ENCODE data around the gene PDHX. TPM values are rescaled to one million over a fixed set of nuclear protein-coding genes. Genes with fewer than 3 reads are reported as not detected.

PDHX gene
- total RNA-seq, 1 experiment from 2014 or later: 43.4 TPM

DNA sequence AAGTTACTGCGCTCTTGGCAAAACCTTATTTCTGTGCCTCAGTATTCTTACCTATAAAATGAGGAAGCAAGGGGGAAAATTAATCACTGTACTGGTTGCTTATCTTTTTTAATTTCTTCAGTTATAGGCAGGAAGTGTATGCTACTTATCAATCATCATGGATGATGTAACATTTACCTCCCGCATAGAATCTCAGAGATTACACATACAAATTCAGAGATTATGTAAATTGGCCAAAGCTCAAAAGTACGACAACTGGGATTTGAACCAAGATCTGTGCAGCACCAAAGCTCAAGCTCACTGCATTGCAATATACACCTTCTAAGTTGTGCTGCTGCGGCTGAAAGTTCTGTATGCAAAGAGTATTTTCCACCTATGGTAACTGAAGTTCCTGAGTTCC, 83.0 kb downstream of the PDHX start:
- H3K27me3 Mint-ChIP-seq (ENCODE audit: low read depth): no peaks in the 10 kb centered on the region
- H3K27ac Mint-ChIP-seq: no peak overlapping the region
- no peaks in the 10 kb centered on the region for H3K4me1 Mint-ChIP-seq
- POLR2A ChIA-PET: no interaction called here
- CTCF ChIA-PET: interaction anchor here (1.4 kb wide), 1 partner anchor 306 kb away, joined by 10 read pairs; no protein-coding TSS in a partner anchor
- no peak for ATAC-seq
- TF ChIP-seq TCF7 (CRISPR knock-in tag; IDR thresholded peaks at IDR 0.05; ENCODE audit: low read depth): no peak
- TF ChIP-seq MXD4 (CRISPR knock-in tag; IDR thresholded peaks at IDR 0.05; ENCODE audit: borderline replicate concordance): no peak
- no peak for DNase-seq (ENCODE audit: low spot score)
- H3K4me3 Mint-ChIP-seq: no peak overlapping the region
- H3K9me3 Mint-ChIP-seq: no peaks in the 10 kb centered on the region
- H3K36me3 Mint-ChIP-seq: no peaks in the 10 kb centered on the region

DNA sequence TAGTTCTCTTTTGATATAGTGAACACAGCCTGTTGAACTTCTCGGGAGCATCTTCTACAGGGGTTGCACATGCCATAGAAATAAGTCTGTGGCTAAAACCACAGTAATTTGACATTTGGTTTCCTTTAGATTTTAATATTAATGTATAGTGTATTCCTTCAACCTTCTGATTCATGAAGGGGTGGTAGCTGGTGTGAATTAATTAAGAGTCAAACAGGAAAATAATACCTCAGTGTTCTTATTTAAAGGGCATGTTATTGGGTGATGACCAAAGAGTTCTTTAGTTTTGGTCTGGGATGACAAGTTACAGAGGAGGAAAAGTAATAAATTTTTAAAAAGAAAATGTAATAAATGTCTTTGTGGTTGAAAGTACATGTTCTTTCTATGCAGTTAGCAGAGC, 86.8 kb downstream of the PDHX start:
- TF ChIP-seq NFATC4 (CRISPR knock-in tag; IDR thresholded peaks at IDR 0.05): no peak
- TF ChIP-seq TEAD1 (CRISPR knock-in tag; IDR thresholded peaks at IDR 0.05): no peak
- TF ChIP-seq ZNF317 (CRISPR knock-in tag; IDR thresholded peaks at IDR 0.05; ENCODE audit: borderline replicate concordance, low read depth): no peak
- TF ChIP-seq, protein P1, sequence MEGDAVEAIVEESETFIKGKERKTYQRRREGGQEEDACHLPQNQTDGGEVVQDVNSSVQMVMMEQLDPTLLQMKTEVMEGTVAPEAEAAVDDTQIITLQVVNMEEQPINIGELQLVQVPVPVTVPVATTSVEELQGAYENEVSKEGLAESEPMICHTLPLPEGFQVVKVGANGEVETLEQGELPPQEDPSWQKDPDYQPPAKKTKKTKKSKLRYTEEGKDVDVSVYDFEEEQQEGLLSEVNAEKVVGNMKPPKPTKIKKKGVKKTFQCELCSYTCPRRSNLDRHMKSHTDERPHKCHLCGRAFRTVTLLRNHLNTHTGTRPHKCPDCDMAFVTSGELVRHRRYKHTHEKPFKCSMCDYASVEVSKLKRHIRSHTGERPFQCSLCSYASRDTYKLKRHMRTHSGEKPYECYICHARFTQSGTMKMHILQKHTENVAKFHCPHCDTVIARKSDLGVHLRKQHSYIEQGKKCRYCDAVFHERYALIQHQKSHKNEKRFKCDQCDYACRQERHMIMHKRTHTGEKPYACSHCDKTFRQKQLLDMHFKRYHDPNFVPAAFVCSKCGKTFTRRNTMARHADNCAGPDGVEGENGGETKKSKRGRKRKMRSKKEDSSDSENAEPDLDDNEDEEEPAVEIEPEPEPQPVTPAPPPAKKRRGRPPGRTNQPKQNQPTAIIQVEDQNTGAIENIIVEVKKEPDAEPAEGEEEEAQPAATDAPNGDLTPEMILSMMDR (IDR thresholded peaks at IDR 0.05): no peak
- TF ChIP-seq GTF2I (CRISPR knock-in tag; conservative IDR thresholded peaks at IDR 0.05): no peak
- no peak for TF ChIP-seq ESRRA (CRISPR knock-in tag; IDR thresholded peaks at IDR 0.05; ENCODE audit: borderline replicate concordance)
- no peak for TF ChIP-seq ETV6 (CRISPR knock-in tag; IDR thresholded peaks at IDR 0.05)
- TF ChIP-seq, protein P2, sequence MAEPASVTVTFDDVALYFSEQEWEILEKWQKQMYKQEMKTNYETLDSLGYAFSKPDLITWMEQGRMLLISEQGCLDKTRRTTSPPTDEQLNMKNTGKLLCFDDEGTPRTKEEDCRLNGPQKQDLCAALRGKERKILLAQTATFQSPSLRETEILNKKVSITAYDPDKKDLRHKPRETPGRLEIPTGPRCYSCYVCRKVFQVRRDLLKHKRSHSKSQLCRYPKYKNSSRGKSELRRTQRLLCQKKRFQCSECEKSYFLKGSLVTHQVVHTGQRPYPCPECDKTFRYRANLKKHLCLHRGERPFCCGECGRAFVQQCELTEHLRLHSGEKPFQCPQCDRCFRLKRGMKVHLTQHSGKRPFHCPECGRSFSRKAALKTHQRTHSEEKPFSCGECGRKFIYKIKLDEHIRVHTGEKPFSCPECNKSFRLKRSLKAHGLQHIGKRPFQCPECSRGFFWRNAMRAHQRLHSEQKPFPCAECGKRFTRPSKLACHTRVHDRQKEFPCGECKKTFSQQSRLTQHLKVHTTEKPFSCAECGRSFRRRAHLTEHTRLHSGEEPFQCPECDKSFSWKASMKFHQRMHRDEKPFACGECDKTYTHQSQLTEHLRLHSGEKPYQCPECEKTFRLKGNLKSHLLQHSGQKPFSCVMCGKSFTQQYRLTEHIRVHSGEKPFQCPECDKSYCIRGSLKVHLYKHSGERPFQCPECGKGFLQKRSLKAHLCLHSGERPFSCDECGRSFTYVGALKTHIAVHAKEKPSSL (CRISPR knock-in tag; conservative IDR thresholded peaks at IDR 0.05): no peak
- TF ChIP-seq, protein P3, sequence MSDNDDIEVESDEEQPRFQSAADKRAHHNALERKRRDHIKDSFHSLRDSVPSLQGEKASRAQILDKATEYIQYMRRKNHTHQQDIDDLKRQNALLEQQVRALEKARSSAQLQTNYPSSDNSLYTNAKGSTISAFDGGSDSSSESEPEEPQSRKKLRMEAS (CRISPR knock-in tag; IDR thresholded peaks at IDR 0.05): no peak
- TF ChIP-seq, protein P4, sequence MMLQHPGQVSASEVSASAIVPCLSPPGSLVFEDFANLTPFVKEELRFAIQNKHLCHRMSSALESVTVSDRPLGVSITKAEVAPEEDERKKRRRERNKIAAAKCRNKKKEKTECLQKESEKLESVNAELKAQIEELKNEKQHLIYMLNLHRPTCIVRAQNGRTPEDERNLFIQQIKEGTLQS (CRISPR knock-in tag; conservative IDR thresholded peaks at IDR 0.05): no peak
- no peak for TF ChIP-seq FOXJ3 (CRISPR knock-in tag; IDR thresholded peaks at IDR 0.05; ENCODE audit: borderline replicate concordance)
- TF ChIP-seq, protein P5, sequence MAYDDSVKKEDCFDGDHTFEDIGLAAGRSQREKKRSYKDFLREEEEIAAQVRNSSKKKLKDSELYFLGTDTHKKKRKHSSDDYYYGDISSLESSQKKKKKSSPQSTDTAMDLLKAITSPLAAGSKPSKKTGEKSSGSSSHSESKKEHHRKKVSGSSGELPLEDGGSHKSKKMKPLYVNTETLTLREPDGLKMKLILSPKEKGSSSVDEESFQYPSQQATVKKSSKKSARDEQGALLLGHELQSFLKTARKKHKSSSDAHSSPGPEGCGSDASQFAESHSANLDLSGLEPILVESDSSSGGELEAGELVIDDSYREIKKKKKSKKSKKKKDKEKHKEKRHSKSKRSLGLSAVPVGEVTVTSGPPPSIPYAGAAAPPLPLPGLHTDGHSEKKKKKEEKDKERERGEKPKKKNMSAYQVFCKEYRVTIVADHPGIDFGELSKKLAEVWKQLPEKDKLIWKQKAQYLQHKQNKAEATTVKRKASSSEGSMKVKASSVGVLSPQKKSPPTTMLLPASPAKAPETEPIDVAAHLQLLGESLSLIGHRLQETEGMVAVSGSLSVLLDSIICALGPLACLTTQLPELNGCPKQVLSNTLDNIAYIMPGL (CRISPR knock-in tag; IDR thresholded peaks at IDR 0.05): no peak
- TF ChIP-seq, protein P6, sequence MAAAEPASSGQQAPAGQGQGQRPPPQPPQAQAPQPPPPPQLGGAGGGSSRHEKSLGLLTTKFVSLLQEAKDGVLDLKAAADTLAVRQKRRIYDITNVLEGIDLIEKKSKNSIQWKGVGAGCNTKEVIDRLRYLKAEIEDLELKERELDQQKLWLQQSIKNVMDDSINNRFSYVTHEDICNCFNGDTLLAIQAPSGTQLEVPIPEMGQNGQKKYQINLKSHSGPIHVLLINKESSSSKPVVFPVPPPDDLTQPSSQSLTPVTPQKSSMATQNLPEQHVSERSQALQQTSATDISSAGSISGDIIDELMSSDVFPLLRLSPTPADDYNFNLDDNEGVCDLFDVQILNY (CRISPR knock-in tag; IDR thresholded peaks at IDR 0.05): no peak
- TF ChIP-seq, protein P7, sequence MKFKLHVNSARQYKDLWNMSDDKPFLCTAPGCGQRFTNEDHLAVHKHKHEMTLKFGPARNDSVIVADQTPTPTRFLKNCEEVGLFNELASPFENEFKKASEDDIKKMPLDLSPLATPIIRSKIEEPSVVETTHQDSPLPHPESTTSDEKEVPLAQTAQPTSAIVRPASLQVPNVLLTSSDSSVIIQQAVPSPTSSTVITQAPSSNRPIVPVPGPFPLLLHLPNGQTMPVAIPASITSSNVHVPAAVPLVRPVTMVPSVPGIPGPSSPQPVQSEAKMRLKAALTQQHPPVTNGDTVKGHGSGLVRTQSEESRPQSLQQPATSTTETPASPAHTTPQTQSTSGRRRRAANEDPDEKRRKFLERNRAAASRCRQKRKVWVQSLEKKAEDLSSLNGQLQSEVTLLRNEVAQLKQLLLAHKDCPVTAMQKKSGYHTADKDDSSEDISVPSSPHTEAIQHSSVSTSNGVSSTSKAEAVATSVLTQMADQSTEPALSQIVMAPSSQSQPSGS (CRISPR knock-in tag; IDR thresholded peaks at IDR 0.05; ENCODE audit: borderline replicate concordance, low read depth): no peak
- TF ChIP-seq RORB (CRISPR knock-in tag; IDR thresholded peaks at IDR 0.05): no peak
- TF ChIP-seq, protein P8, sequence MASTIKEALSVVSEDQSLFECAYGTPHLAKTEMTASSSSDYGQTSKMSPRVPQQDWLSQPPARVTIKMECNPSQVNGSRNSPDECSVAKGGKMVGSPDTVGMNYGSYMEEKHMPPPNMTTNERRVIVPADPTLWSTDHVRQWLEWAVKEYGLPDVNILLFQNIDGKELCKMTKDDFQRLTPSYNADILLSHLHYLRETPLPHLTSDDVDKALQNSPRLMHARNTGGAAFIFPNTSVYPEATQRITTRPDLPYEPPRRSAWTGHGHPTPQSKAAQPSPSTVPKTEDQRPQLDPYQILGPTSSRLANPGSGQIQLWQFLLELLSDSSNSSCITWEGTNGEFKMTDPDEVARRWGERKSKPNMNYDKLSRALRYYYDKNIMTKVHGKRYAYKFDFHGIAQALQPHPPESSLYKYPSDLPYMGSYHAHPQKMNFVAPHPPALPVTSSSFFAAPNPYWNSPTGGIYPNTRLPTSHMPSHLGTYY (CRISPR knock-in tag; IDR thresholded peaks at IDR 0.05): no peak
- H3K27ac Mint-ChIP-seq: no peak overlapping the region
- no peak overlapping the region for H3K4me3 Mint-ChIP-seq
- ChIA-PET CTCF (interaction anchor here (1.5 kb wide), 1 partner anchor 302 kb away, joined by 5 read pairs; no protein-coding TSS in a partner anchor), POLR2A (interaction anchor here (0.5 kb wide), 1 partner anchor 196 kb away, joined by 12 read pairs; no protein-coding TSS in a partner anchor)
- DNase-seq (ENCODE audit: low spot score): no peak
- ATAC-seq: no peak
- H3K4me1 Mint-ChIP-seq: no peaks in the 10 kb centered on the region
- no peaks in the 10 kb centered on the region for H3K36me3 Mint-ChIP-seq
- no peaks in the 10 kb centered on the region for H3K9me3 Mint-ChIP-seq
- H3K27me3 Mint-ChIP-seq (ENCODE audit: low read depth): no peaks in the 10 kb centered on the region
